ENCODE results near the gene CUL7.

DNA sequence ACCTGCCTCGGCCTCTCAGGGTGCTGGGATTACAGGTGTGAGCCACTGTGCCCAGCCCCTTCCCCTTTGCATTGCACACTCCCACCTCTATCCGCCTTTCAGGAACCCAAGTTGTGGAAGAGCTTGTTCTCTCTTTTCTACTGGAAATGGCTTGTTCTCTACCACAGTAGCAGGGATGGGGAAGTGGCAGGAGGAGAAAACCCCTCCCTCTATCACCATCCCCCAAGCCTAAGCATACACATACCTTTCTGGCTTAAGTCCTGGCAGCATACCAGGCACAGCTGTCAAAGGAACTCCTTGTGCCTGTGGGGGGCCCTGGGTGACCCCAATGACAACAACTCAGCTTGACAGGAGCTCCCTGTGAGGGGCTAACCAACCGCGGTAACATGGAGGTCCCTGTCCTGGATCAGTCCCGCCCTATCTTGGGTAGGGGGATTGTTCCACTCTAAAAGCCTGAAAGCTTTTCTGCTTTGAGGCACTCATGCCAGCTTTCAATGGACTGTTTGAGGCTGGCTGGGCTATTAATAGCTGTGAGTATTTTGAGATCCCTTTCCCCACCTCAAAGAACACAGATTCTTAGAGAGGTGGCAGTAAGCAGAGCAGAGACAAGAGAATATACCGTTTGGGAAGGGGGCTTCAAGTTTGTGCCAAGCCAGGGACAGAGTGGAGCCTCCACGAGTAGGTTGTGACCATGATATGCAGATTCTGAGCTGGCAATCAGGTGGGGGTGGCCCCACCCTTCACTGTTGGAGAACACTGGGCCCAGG lies 37.3 kb downstream of the CUL7 start:
- TF ChIP-seq, protein P1, sequence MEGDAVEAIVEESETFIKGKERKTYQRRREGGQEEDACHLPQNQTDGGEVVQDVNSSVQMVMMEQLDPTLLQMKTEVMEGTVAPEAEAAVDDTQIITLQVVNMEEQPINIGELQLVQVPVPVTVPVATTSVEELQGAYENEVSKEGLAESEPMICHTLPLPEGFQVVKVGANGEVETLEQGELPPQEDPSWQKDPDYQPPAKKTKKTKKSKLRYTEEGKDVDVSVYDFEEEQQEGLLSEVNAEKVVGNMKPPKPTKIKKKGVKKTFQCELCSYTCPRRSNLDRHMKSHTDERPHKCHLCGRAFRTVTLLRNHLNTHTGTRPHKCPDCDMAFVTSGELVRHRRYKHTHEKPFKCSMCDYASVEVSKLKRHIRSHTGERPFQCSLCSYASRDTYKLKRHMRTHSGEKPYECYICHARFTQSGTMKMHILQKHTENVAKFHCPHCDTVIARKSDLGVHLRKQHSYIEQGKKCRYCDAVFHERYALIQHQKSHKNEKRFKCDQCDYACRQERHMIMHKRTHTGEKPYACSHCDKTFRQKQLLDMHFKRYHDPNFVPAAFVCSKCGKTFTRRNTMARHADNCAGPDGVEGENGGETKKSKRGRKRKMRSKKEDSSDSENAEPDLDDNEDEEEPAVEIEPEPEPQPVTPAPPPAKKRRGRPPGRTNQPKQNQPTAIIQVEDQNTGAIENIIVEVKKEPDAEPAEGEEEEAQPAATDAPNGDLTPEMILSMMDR (conservative IDR thresholded peaks at IDR 0.05; ENCODE audit: low read length) = no peak
- no peak for TF ChIP-seq EZH2phosphoT487 (IDR thresholded peaks at IDR 0.05; ENCODE audit: borderline replicate concordance, low read depth, low read length)
